Astrocyte of the spinal cord (primary cell): ENCODE measurements around the gene PLEKHO2.

Experiments
- DNase-seq: peaks from one replicate; pipeline ENCODE4 v3.0.0; 2011; ENCODE audit warnings: low read depth, low spot score
- H3K4me3 ChIP-seq: 2 replicates; pipeline ENCODE4 v1.5.1; 2011; ENCODE audit warnings: low read depth, mild to moderate bottlenecking, low read length, moderate library complexity
- CTCF ChIP-seq: IDR thresholded peaks from 2 replicates; pipeline ENCODE4 v1.5.1; 2012; ENCODE audit warnings: low read depth, mild to moderate bottlenecking, low read length, inconsistent platforms
- in situ Hi-C: cut with HindIII; loops from 2 replicates; pipeline ENCODE4 v1.10.0; 2017; ENCODE audit warnings: low sequenced_read_pairs

PLEKHO2 gene

GRCh38 chr15:64891561-64891960 is 49.8 kb downstream of the PLEKHO2 start:
- no peak for DNase-seq
- H3K4me3 ChIP-seq: no peak overlapping the region
- in situ Hi-C loops: no loop called here
- TF ChIP-seq CTCF: no peak

- no peak overlapping the region for H3K4me3 ChIP-seq
- no peak for TF ChIP-seq CTCF
- in situ Hi-C loops: no loop called here
- no peak for DNase-seq
These were observed 51.2 kb downstream of the PLEKHO2 start for GRCh38 chr15:64892847-64893403.

GRCh38 chr15:64893481-64894394 is 52.0 kb downstream of the PLEKHO2 start:
- TF ChIP-seq CTCF: no peak
- no peak overlapping the region for H3K4me3 ChIP-seq
- peak; percentile 96 for DNase-seq
- in situ Hi-C loops: no loop called here

GRCh38 chr15:64894395-64895056 is 52.8 kb downstream of the PLEKHO2 start:
- no peak for TF ChIP-seq CTCF
- no peak for DNase-seq
- H3K4me3 ChIP-seq: no peak overlapping the region
- in situ Hi-C loops: no loop called here

- no peak overlapping the region for H3K4me3 ChIP-seq
- in situ Hi-C loops: no loop called here
- peak; percentile 26 for DNase-seq
- TF ChIP-seq CTCF: no peak
These were observed 53.8 kb downstream of the PLEKHO2 start for GRCh38 chr15:64895285-64896065.
